Measurements from ENCODE around the gene ITPKB.

ITPKB gene

DNA sequence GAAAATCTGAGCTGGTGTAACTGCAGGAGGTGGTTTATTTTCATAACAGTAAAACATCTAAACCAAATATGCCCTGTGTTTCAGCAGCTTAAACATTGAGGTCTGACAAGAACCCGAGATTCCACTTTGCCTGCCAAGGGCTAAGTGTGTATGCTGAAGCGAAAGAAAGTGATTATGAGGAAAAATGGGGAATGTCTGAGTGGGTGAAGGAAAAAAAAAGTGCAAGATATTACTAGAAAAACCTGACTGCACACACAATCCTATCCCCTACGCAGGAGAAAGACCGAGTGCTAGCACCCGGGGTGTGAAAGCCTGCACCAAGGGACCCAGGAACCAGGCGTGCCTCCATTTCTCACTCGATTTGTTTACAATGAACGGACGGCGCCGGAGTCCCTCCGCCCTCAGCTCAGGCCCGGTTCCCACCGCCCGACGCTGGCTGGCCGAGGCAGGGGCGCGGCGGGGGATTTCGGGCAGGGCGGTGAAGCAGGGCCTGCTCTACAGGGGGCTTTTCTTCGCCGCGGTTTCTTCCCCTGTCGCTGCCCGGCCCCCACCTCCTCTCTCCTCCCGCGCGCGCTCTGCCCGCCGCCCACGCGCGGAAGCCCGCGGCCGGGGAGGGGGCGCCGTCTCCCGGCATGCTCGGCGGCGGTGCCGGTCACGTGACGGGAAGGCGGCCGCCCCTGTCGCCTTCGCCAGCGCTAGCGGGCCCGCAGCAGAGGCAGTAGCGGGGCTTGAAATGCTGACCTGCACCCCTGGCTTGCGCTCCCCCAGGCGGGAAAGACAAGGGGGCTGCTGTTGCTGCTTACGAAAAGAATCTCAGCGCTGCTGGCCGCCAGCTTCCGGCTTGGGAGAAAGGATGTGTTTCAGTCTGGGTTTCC lies 35.9 kb downstream of the ITPKB start:
- peak; percentile 87 for DNase-seq

DNA sequence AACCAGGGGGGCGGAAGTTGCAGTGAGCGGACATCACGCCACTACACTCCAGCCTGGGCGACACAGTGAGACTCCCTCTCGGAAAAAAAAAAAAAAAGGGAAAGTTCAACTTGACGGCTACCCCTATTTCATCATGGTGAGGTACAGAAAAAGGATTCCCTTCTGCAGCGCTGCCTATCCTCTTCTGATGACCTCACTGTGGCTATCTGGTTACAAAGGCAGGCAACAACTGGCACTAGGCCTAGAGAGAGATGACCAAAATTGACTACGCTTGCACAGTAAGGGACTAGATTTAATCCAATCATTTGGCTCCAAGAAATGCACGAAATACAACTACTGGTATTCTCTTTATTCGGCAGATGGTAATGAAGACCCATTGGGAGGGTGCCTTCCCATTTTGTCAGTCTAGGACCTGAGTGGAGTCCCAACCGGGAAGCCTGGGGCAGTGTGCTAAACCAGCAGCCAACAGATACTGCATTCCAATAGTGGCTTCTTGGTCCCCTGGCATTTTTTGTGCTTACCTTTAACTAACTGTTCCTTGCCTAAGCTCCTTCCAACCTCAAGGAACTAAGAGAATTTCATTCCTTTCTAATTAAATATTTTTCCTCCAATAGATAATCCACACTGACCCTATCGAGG lies 36.6 kb downstream of the ITPKB start:
- no peak for DNase-seq

DNA sequence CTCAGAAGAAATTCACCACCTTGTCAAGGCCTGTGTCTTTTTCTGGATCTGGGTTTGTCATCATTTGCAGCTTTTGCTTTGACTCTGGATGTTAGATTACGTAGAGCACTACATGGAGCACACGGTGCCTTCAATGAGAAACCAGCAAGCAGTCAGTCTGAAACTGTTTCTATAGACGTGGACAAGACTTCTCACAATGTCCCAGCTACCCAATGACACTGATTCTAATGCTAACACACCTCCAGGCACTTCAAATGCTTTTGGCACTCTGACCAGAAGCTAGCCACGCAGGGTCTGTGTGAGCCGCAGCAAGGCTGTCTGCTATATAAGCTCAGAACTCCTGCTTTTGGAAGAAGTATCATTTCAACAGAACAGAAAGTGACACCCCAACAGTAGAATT lies 38.2 kb downstream of the ITPKB start:
- no peak for DNase-seq

DNA sequence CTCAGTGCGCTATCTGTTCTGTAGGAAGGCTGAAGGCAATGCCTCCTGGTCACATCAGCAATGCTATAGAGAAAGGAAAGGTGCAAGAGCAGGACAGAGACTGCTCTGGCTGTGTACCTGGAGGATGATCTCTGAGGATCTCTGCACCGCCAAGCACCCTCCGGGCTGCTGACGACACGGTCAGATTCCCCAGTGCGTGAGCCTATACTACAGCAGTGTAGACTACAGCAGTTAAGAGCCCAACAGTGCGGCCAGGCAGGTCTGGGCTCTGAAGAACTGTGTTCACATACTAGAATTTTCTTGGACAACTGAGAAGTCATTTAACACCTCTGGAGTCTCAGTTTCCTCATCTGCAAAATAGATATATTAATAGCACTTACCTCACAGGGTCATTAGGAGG lies 39.9 kb downstream of the ITPKB start:
- DNase-seq, result no peak

DNA sequence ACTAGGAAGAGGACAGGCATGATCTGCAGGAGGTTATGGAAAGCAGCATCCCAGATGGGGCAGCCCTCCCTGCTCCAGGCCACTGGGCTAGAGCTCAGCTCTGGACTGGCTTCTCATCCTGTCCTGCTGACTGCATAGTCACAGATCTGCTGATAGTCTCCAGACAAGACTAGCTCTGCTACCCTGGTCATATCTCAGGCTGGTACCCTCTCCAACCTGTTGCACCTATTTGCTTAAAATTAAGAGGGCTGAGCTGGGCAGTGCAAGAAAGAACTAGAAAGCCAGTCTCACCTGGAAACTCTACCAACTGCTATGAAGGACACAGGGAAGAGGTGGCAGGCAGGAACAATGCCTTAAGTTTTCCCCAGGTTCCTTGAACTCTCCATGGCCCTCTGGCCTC lies 40.4 kb downstream of the ITPKB start:
- no peak for DNase-seq

DNA sequence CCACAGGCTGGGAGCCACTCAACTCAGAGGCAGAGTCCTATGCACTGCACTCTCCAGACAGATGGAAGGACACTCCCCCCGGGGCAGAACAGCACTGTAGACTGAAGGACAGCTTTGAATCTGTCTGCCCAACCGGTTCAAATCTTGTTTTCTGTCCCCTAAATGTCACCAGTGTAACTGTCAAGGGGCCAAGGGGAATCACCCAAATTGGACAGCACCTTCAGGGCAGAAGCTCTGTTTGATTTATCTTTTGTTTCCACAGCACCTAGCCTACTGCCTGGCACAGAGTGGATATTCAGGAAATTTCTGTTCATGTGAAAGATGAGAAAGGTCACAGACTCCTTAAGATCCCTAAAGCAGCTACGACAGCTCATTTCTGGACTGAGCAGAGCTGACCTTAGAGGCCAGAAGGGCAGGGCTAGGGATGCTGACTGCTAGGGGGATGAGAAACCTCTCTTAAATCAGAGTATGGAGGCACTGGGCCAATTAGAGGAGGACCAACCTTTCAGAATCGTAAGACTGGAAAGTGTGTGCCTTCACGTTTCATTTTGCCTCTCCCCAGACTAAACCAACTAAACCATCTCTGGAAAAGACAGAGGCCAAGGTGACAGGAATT lies 41.0 kb downstream of the ITPKB start:
- no peak for DNase-seq

DNA sequence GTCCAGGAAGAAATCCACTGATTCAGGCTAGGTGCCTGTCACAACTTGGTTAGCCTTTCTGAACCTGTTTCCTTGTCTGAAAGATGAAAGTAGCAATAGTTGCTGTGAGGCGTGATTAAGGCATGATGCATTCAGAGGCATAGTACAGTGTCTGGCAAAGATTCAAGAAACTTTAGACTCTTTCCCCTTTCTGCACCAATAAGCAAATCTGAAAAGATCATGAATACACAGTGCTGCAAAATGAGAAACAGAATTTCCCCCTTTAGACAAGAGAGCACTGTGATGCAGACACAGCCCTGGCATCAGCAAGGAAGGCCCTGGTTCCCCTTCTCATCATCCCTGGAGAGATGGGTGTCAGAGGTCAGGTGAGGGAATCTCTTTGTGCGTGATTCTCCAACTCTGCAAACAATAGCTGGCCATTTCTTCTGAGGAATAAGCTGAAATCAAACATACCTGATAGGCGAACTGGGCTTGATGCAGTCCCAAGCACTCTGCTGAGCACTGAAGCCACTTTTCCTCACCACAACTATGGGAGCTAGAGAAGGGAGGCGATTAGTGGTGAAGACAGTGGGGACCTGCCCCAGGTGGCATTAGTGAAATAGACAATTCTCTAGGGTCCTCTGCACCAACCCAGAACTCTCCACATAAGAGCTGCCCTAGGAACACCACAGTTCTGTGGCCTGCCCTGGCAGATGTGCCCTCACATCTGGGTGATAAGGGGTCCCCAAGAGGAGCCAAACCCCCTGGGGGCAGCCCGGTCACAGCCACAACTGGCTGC lies 41.7 kb downstream of the ITPKB start:
- no peak for DNase-seq

DNA sequence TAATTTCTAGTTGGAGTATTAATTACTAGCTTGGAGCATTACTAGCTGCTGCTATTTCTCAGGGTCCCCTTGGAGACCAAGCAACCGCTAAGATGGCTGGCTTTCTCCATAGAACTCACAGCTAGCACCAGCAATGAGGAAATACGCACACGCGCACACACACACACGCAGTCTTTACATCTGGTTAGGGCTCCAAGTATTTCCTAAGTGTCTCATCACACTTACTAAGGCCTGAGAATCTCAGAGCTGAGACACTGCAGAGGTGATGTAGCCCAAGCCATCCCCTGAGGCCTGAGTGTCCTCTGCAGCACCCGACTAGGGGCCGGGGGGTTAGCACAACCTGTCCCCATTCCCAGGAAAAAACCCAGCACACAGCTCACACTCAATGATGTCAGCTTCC lies 42.5 kb downstream of the ITPKB start:
- DNase-seq, result no peak

DNA sequence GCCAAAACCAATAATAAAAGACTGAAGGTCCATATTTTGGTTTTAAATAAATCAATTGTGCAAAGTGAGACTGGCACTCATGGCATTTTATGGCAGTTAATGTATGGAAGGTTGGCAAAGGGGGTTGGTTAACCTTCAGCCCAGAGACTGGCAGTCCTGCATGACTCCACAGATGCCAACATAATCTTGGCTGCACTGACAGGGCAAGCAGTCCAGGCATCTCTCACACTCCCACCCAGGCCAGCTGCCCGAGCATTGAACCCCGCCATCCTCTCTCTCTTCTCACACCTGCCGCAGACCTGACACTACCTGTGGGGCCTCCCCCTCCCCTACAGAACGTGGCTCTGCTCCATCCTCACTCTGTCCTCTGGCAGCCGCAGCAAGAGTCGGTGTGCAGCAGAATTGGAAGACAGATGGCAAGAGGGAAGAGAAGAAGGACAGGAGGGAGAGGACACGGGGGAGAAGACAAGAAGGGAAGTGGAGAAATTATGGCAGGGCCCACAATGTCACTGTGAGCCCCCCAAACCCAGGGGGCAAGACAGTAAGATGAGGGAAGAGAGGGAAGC lies 43.7 kb downstream of the ITPKB start:
- no peak for DNase-seq

DNA sequence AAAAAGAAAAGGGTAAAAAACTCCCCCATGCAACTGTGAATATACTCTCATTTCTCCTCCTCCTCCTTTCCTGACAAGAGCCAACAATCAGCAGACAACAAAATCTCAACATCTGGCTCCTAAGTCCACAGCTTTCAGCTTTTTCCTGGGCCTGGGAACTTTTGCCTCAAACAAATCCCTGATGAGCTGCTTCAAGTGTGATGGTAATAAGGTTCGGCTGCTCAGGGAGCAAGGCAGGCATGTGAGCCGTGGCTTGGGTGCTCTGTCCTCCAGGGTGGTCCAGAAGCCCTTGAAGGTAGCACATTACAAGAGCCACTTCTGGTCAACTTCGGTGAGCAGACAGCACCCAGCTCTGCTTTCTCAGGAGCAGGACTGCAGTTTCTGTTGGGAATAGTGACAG lies 46.3 kb downstream of the ITPKB start:
- DNase-seq, result no peak

DNA sequence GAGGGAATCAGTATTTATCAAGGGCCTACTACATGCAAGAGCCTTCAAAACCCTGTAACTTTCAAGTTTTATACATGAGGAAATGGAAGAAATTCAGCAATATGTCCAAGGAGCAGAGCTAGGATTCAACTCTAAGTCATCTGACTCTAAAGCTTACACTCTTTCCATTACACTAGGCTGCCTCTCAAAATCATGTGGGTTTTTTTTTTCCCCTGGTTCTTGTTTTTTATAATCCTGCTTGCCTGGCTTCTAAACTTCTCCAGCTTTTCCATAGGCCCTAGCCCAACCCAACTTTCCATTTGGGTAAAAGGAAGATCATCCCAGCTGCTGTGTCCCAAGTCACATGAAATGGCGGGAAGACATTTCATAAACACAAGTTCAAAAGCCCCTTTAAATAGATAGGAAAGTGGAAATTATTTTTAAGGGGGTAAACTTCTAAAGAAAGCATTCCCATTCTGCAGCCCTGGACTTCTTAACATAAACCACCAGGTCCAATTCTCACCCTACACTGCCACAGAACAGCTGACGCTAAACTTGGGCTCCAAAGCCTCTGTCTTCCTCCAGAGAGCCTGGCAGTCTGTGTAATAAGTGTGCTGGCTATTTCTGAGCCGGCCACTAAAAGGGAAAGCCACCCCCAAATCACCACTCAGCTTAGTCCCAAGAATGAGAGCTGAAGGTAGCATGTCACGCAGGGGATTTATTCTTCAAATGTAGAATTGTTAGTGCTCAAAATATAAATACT lies 46.9 kb downstream of the ITPKB start:
- DNase-seq, result no peak

DNA sequence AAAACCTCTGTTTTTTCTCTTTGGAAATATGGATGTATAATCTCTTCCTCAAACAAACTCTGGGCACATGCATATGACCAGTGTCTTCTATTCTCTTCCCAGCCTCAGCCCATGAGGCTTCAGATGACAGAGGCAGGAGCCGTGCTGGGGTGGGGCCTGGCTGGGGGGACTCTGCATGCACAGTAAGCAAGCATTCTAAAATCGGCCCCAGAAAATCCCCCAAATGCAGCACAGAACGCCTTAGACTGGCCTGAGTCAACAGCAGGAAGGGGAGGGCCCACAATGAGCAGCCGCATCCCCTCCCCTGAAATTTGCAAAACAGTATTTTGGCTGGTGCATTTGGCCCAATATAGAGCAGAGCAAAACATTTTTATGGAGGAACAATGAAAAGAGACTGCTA lies 47.8 kb downstream of the ITPKB start:
- peak; percentile 57 for DNase-seq

DNA sequence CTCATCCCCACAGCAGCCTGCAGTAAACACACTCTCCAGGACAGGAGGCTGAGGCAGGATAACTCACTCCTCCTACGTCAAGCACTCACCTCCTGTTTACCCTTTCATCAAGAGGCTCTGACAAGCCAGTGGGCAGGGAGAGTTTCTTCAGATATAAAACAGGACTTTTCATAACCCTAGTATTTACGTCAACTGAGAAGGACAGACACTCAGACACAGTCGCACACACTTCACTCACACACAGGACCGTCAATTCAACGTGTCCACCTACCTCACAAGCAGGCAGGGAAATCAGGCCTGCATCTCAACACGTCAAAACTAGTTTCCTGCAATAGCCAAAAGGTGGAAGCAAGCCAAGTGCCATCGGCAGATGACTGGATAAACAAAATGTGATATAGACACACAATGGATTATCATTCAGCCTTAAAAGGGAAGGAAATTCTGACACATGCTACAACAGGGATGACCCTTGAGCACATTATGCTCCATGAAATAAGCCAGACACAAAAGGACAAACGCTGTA lies 48.6 kb downstream of the ITPKB start:
- peak; percentile 64 for DNase-seq

DNA sequence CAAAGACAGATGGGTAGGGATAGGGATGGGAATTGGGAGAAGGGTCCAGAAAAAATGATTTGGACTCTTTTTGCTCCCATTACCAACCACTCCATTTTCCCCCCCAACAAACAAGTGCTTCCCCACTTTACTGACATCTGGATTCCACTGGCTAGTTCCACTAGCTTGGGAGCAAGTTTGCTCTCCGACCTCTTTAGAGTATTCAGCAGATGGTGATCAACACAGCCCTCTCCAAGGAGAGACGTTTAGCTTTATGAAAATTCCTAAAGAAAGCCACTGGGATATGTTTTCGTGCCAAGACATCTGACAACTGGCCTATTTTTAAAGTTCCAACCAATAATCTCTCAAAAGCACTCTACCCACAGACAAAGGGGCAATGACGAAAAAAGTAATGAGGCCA lies 50.3 kb downstream of the ITPKB start:
- DNase-seq, result no peak

DNA sequence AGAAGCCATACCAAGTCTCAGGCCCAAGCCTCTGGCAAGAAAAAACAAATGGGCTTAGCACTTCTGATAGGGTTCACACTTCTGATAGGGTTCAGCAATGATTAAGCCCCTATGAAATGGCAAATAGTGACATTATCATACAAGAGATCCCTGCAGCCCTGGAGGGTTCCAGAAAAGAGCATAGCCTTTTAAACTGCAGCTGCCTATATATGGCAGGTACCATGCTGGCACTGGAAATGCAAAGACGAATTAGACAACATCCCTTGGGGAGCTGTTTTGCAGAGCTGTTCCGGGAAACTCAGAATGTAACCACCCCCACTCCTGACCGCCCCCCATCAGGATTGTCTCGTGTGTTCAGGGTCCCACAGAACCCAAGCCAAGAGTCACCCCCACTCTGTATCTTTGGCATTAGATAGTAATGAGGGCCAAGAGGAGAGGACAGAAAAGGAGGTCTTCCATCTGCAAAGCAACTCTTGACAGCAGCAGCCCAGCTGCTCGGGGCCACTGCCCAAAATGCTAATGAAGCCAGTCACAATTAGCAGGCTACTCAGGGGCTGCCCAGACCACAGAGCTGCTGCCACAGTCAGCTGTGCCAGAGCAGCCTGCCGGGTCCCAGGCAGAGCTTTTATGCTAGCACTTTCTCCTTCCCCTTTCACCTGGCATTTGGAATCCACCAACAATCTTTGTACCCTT lies 50.9 kb downstream of the ITPKB start:
- no peak for DNase-seq

DNA sequence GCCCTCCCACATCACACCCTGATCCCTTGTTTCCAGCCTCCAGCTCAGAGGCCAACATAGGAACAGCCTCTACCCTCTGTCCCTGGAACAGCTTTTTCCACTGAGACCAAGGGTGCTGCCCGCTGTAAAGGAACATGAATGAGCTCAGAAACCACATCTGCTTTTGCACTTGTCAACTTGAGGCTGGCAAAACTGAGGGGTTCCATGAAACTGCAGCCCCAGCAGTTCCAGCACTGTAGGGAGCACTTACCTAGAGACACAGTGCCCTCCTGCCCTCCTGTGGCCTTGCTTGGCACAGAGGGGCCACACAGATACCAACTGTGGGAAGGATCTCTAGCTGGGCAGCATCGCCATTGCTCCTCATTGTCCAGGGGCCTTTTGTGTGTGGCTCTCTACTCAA lies 51.7 kb downstream of the ITPKB start:
- DNase-seq, result peak; percentile 68

DNA sequence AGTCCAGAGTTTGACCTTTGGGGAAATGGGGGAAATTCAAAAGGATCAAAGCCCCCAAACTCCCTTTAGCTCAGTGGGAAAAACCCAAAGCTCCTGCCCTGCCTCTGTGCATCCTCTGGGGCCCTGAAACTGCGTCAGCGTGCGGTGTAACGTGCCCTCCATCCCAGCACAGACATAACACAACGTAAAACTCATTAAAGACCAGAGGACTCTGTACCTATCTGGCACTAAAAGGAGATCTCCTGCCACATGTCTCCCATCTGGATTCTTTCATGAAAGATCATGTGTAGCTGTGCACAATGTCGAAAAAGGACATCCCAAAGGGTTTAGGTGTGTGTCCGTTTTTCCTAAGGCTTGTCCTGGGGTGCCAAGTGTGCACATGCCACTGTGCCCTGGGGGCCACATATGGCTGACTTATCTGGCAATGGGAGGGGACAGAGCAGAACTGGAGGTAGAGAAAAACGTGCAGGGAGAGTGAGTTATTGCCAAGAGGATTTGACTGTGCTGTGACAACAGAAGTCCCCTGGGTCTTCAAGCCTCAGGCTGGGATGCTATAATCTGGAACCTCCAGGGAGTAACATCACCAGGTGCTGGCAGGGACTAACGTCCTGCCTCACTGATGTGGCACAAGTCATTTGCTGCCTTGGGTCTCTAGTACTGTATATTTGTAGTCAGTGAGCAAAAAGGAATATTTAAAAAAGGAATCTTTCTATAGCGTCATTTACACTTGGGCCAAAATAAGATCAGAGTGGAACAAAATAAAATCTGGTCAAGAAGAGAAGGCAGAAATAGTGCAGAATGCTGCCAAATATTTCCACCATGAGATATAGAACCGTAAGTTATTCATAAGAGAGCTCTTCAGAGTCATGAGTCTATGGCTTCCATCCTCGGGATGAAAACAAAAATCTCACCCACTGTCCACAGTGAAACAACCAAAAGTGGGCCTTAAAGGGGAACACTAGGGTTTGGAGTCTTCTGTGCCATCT lies 52.3 kb downstream of the ITPKB start:
- no peak for DNase-seq

DNA sequence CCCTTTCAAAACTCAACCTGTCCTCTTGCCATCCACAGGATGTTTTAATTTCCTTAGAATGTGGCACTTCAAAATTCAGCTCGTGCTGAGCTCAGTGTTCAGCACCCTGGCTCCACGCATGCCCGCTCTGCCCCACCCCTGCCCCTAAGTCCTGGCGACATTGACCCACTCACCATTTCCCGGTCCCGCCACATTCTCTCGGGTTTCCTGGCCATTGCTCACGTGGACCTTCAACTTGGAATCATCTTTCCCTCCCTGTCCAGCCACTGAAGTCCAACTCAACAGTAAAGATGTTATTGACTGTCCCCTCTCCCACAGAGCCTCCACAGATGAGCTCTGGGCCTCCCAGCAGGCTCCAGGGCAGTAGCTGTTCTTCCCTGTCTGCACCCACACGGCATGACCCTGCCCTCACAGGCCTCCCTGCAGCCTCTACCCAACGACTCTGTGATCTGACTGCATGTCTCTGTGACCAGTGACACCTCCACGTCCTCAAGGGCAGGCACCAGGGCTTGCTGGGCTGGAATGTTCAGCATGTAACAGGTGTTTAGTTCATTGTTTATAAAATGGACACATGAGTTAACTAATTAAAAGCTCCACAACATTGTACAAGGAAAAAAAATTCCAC lies 53.8 kb downstream of the ITPKB start:
- DNase-seq, result no peak

DNA sequence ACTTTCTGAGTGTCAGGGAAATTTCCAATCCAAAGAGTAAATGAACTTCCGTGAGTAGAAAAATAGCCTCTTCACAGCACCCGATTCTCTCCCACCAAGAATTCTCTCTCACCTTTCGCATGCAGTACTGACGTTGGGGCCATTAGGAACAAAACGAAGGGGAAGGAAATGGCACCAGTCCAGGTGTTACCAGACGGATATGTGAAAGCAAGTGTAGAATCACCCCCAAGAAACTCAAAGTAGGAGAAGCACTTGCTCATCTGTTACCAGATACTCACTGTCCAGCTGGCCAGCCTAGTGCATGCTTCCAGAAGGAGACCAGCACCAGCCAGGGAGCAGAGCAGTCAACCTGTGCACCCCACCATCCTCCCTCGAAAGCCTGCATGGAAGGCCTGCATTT lies 55.1 kb downstream of the ITPKB start:
- no peak for DNase-seq
